Smooth muscle cell (in vitro differentiated cells): Measurements from ENCODE around the gene NISCH. TPM values are rescaled to one million over a fixed set of nuclear protein-coding genes. Genes with fewer than 3 reads are reported as not detected.

Source experiments
- DNase-seq: peaks from one replicate; lab custom pipeline; 2025; ENCODE audit not compliant: unreplicated experiment; lab: John Stamatoyannopoulos, UW
- H2AFZ ChIP-seq: fragments of 200-600 bp; sonication (generic); 2 replicates; pipeline ENCODE4 v1.6.0; 2016; ENCODE audit warnings: antibody characterized with exemption, low read depth, mild to moderate bottlenecking
- H3F3A ChIP-seq: fragments of 200-600 bp; sonication (generic); 2 replicates; pipeline ENCODE4 v1.6.0; 2017; ENCODE audit warnings: antibody characterized with exemption, low read depth
- H3K27ac ChIP-seq: fragments of 200-600 bp; sonication (generic); 2 replicates; pipeline ENCODE4 v1.5.1; 2016; ENCODE audit warnings: low read depth, mild to moderate bottlenecking
- H3K27me3 ChIP-seq: fragments of 200-600 bp; sonication (generic); 2 replicates; pipeline ENCODE4 v1.6.1; 2016; ENCODE audit warnings: low read depth, mild to moderate bottlenecking
- H3K36me3 ChIP-seq: fragments of 200-600 bp; sonication (generic); 2 replicates; pipeline ENCODE4 v1.5.1; 2016; ENCODE audit warnings: low read depth
- H3K4me1 ChIP-seq: fragments of 200-600 bp; sonication (generic); 2 replicates; pipeline ENCODE4 v1.5.1; 2016; ENCODE audit warnings: low read depth
- H3K4me2 ChIP-seq: fragments of 200-600 bp; sonication (generic); 2 replicates; pipeline ENCODE4 v1.6.0; 2016; ENCODE audit warnings: mild to moderate bottlenecking
- H3K4me3 ChIP-seq: fragments of 200-600 bp; sonication (generic); 2 replicates; pipeline ENCODE4 v1.5.1; 2016; ENCODE audit warnings: mild to moderate bottlenecking
- H3K79me2 ChIP-seq: fragments of 200-600 bp; sonication (generic); 2 replicates; pipeline ENCODE4 v1.6.0; 2016; ENCODE audit warnings: low read depth, mild to moderate bottlenecking
- H3K9ac ChIP-seq: fragments of 200-600 bp; sonication (generic); 2 replicates; pipeline ENCODE4 v1.6.0; 2016; ENCODE audit warnings: low read depth
- H3K9me3 ChIP-seq: fragments of 200-600 bp; sonication (generic); replicated peaks from 2 replicates; pipeline ENCODE4 v1.5.1; 2016; ENCODE audit warnings: low read depth
- H4K20me1 ChIP-seq: fragments of 200-600 bp; sonication (generic); 2 replicates; pipeline ENCODE4 v1.6.0; 2016; ENCODE audit warnings: low read depth
- CTCF ChIP-seq: fragments of 200-600 bp; sonication (generic); IDR thresholded peaks from 2 replicates; pipeline ENCODE4 v1.5.1; 2017; ENCODE audit warnings: borderline replicate concordance, mild to moderate bottlenecking, antibody characterized with exemption; ENCODE audit not compliant: insufficient read depth, poor library complexity, severe bottlenecking
- WGBS: methylation state at CpG from one replicate; pipeline ENCODE4 v1.1.7; 2016; ENCODE audit warnings: low lambda C conversion rate; 5-methylcytosine and 5-hydroxymethylcytosine counted together
- polyA plus RNA-seq: library from polyadenylated mRNA; unstranded; fragments of >200 nt; fragmentation: Nextera tagmentation; extraction: Ambion mirVana; gene quantifications from 2 replicates; pipeline ENCODE4 v1.2.1, GENCODE V29; 2016
- total RNA-seq: library from RNA; depleted of rRNA; stranded (reverse); fragments of >200 nt; gene quantifications from 2 replicates; pipeline ENCODE4 v1.2.3, GENCODE V29; 2014

Gene NISCH
- total and polyA plus RNA-seq, 2 experiments from 2014 or later, result 47.3 to 55.2 TPM

- H3F3A ChIP-seq, result no peaks in the 10 kb centered on the region
- H3K36me3 ChIP-seq, result no peaks in the 10 kb centered on the region
- no peak overlapping the region for H3K27ac ChIP-seq
- no peak overlapping the region for H3K4me3 ChIP-seq
- H3K9me3 ChIP-seq, result no peaks in the 10 kb centered on the region
- H4K20me1 ChIP-seq, result peaks cover 64% of the 10 kb centered on the region
- H3K4me1 ChIP-seq, result peaks cover 26% of the 10 kb centered on the region
- 84% methylated on average over 12 of the region's 12 CpGs for WGBS
- H3K27me3 ChIP-seq, result no peaks in the 10 kb centered on the region
- no peak overlapping the region for H2AFZ ChIP-seq
- H3K9ac ChIP-seq, result peak overlapping the region; percentile 11
- peak overlapping the region; percentile 92 for H3K4me2 ChIP-seq
- TF ChIP-seq CTCF, result no peak
- peaks cover 31% of the 10 kb centered on the region for H3K79me2 ChIP-seq
- DNase-seq, result no peak
These were observed 74.3 kb downstream of the NISCH start for GRCh38 chr3:52529376-52530333.

GRCh38 chr3:52530918-52531826 is 75.8 kb downstream of the NISCH start:
- peak overlapping the region; percentile 92 for H3K4me2 ChIP-seq
- peak overlapping the region; percentile 89 for H3K27ac ChIP-seq

GRCh38 chr3:52531860-52532516 is 76.6 kb downstream of the NISCH start:
- Histone ChIP-seq H3K36me3 (no peaks in the 10 kb centered on the region), H3K4me3 (peak overlapping the region; percentile 89), H3K27ac (peak overlapping the region; percentile 89), H3K79me2 (peaks cover 31% of the 10 kb centered on the region), H4K20me1 (peaks cover 46% of the 10 kb centered on the region), H3K4me1 (peaks cover 34% of the 10 kb centered on the region), H3F3A (no peaks in the 10 kb centered on the region), H3K9ac (peak overlapping the region; percentile 88), H3K27me3 (no peaks in the 10 kb centered on the region), H2AFZ (no peak overlapping the region), H3K4me2 (peak overlapping the region; percentile 92), H3K9me3 (no peaks in the 10 kb centered on the region)
- TF ChIP-seq CTCF, result no peak
- no peak for DNase-seq
- 83% methylated on average over 14 of the region's 14 CpGs for WGBS

More at GRCh38 chr3:52530918-52531826, 75.8 kb downstream of the NISCH start:
- DNase-seq, result no peak
- no peaks in the 10 kb centered on the region for H3K36me3 ChIP-seq
- peak overlapping the region; percentile 88 for H3K9ac ChIP-seq
- H3K4me1 ChIP-seq, result peaks cover 34% of the 10 kb centered on the region
- H3K4me3 ChIP-seq, result peak overlapping the region; percentile 89
- H3K9me3 ChIP-seq, result no peaks in the 10 kb centered on the region
- H3K27me3 ChIP-seq, result no peaks in the 10 kb centered on the region
- H3F3A ChIP-seq, result no peaks in the 10 kb centered on the region
- H3K79me2 ChIP-seq, result peaks cover 31% of the 10 kb centered on the region
- no peak overlapping the region for H2AFZ ChIP-seq
- WGBS, result 85% methylated on average over 10 of the region's 10 CpGs
- TF ChIP-seq CTCF, result no peak
- H4K20me1 ChIP-seq, result peaks cover 55% of the 10 kb centered on the region
